OCI-LY1 (cell line): ENCODE results near the gene USP17L21.
"Not testable (repeated sequence)": the region's sequence is repeated elsewhere in the genome, so short reads cannot be mapped to it uniquely, and the experiment has no call there.

ENCODE experiments used
- CTCF ChIP-seq: fragments of 200-600 bp; sonication (generic), shearing (Covaris generic); IDR thresholded peaks from 2 replicates; pipeline ENCODE4 v1.5.1; 2017; ENCODE audit warnings: mild to moderate bottlenecking, antibody characterized with exemption, low read length, moderate library complexity, mixed read lengths
- EZH2 ChIP-seq: fragments of 200-600 bp; sonication (generic), shearing (Covaris generic); IDR thresholded peaks from 2 replicates; pipeline ENCODE4 v1.8.0; 2017; ENCODE audit warnings: borderline replicate concordance, mixed run types, mild to moderate bottlenecking, antibody characterized with exemption, low read length, moderate library complexity, mixed read lengths

GRCh38 chr4:9230249-9230648 lies 32.4 kb upstream of the USP17L21 start:
- not testable (repeated sequence) for TF ChIP-seq CTCF, EZH2
